Adrenal gland (tissue), 12 donors: ENCODE measurements around the gene SURF2. TPM values are rescaled to one million over a fixed set of nuclear protein-coding genes. Genes with fewer than 3 reads are reported as not detected.

Source experiments
- DNase-seq, 7 donors: peaks; one replicate each; pipeline ENCODE4 v3.0.0-alpha.2; 2019 to 2020
- H3K27ac ChIP-seq, 5 donors: fragments of 200-600 bp; sonication (generic) in 4 of 5; 1 replicate in 3 of 5; 2 replicates in 2 of 5; pipeline versions ENCODE4 v1.5.1 to v1.8.0; 2016 to 2020; ENCODE audit warnings: mild to moderate bottlenecking in 1 of 5
- H3K27me3 ChIP-seq: fragments of 200-600 bp; 2 replicates; pipeline ENCODE4 v1.8.0; 2021
- H3K36me3 ChIP-seq, 2 donors: fragments of 200-600 bp; replicated peaks in 1 of 2; 1 replicate in 1 of 2; 2 replicates in 1 of 2; pipeline versions ENCODE4 v1.5.1 to v1.8.0; 2018 to 2022
- H3K4me1 ChIP-seq, 2 donors: fragments of 200-600 bp; replicated peaks in 1 of 2; 1 replicate in 1 of 2; 2 replicates in 1 of 2; pipeline versions ENCODE4 v1.5.1 to v1.8.0; 2018 to 2021
- H3K4me3 ChIP-seq, 4 donors: fragments of 200-600 bp; sonication (generic) in 3 of 4; one replicate each; pipeline ENCODE4 v1.5.1; 2016 to 2018
- H3K9me3 ChIP-seq, 3 donors: fragments of 200-600 bp; sonication (generic) in 1 of 3; replicated peaks in 1 of 3; 1 replicate in 2 of 3; 2 replicates in 1 of 3; pipeline versions ENCODE4 v1.5.1 to v1.8.0; 2016 to 2021
- CTCF ChIP-seq, 6 experiments: fragments of 450-650 bp in 4 of 6; fragments of 200-600 bp in 2 of 6; sonication (generic) in 1 of 6; IDR thresholded peaks; 1 replicate in 5 of 6; 2 replicates in 1 of 6; pipeline versions ENCODE4 v1.5.1 to v1.8.0; 2016 to 2021; ENCODE audit warnings: antibody characterized with exemption in 6 of 6, mild to moderate bottlenecking in 2 of 6, moderate library complexity in 1 of 6
- POLR2A ChIP-seq, 2 donors: fragments of 450-650 bp; IDR thresholded peaks; one replicate each; pipeline ENCODE4 v1.6.1; 2017; ENCODE audit warnings: antibody characterized with exemption in 2 of 2, mild to moderate bottlenecking in 2 of 2, moderate library complexity in 1 of 2
- whole genome bisulfite sequencing, 4 donors: extraction: QIAGEN DNeasy Blood & Tissue Kit in 2 of 4; methylation state at CpG; one replicate each; pipeline versions ENCODE4 v1.1.5 to v1.1.7; 2013 to 2017; 5-methylcytosine and 5-hydroxymethylcytosine counted together
- intact Hi-C, 2 donors: fragments of 100-400 bp; cut with DNase I; formaldehyde crosslinking; loops; one replicate each; pipeline versions ENCODE4 v1.14.1 to v1.15.0; 2022 to 2023
- polyA plus RNA-seq, 3 donors: library from polyadenylated mRNA; stranded (reverse); fragments of 200-250 nt in 2 of 3; fragments of 350-450 nt in 1 of 3; fragmentation: Illumina TruSeq in 1 of 3; extraction: RNeasy Lipid Tissue Mini Kit (QIAGEN cat#74804) in 1 of 3; gene quantifications; one replicate each; pipeline ENCODE4 v1.2.3, GENCODE V29; 2013 to 2014
- total RNA-seq, 9 donors: library from RNA; depleted of rRNA in 4 of 9; stranded (reverse); fragments of >200 nt in 4 of 9; fragments of 120-200 nt in 1 of 9; fragmentation: NEBNext Ultra II Directional in 1 of 9; extraction: Animal tissue kit (Norgen Biotek cat#: 25700) in 1 of 9; gene quantifications; one replicate each; pipeline versions ENCODE4 v1.1.0 to v1.2.4, GENCODE V29; 2013 to 2023
- donor health status: healthy with polysubstance abuse.
- donor health status: Bipolar disorder and iron deficiency.
- donor health status: DM: yes; HTN: yes; CAD: no.
- donor health status: DM: no; HTN: no; CAD: no.
- donor health status: DM: no; HTN: no; CAD: no.
- donor health status: DM: yes; HTN: yes; CAD: no.

Gene SURF2
- total and polyA plus RNA-seq, 12 donors: 13.4 to 53.0 (median 23.4) TPM

GRCh38 chr9:133367221-133367620, 10.9 kb downstream of the SURF2 start:
- peaks cover 0 to 58% of the 10 kb centered on the region in 2 donors for H3K36me3 ChIP-seq
- no peaks in the 10 kb centered on the region for H3K9me3 ChIP-seq
- H3K27me3 ChIP-seq: no peaks in the 10 kb centered on the region
- H3K4me1 ChIP-seq: peaks cover 15 to 62% of the 10 kb centered on the region in 2 donors
- 76 to 91% (median 81%) methylated on average over 4 to 22 of the region's 22 CpGs for WGBS, 4 donors
- H3K27ac ChIP-seq: peak overlapping the region in 1 of 5 donors; percentile 63
- DNase-seq: peak in 2 of 7 donors; percentile 18 to 23
- no peak overlapping the region for H3K4me3 ChIP-seq
- intact Hi-C loops: no loop called here
- no peak for TF ChIP-seq POLR2A (IDR thresholded peaks at IDR 0.05)
- no peak for TF ChIP-seq CTCF (IDR thresholded peaks at IDR 0.05)

- intact Hi-C loops: no loop called here
- Histone ChIP-seq H3K4me3 (no peak overlapping the region), H3K4me1 (peaks cover 15 to 68% of the 10 kb centered on the region in 2 donors), H3K27me3 (no peaks in the 10 kb centered on the region), H3K36me3 (peaks cover 0 to 57% of the 10 kb centered on the region in 2 donors), H3K27ac (peak overlapping the region in 2 of 5 donors; percentile 63 to 69), H3K9me3 (no peaks in the 10 kb centered on the region)
- peak in 2 of 7 donors; percentile 19 to 79 for DNase-seq
- 53 to 72% (median 67%) methylated on average over 9 to 10 of the region's 10 CpGs for WGBS, 4 donors
- no peak for TF ChIP-seq CTCF (IDR thresholded peaks at IDR 0.05)
- TF ChIP-seq POLR2A (IDR thresholded peaks at IDR 0.05): no peak
Observed at GRCh38 chr9:133367778-133368177, 11.4 kb downstream of the SURF2 start.

- TF ChIP-seq CTCF (IDR thresholded peaks at IDR 0.05) (no peak), POLR2A (IDR thresholded peaks at IDR 0.05) (no peak)
- H3K36me3 ChIP-seq: peaks cover 0 to 57% of the 10 kb centered on the region in 2 donors
- peaks cover 15 to 71% of the 10 kb centered on the region in 2 donors for H3K4me1 ChIP-seq
- no peaks in the 10 kb centered on the region for H3K27me3 ChIP-seq
- no peaks in the 10 kb centered on the region for H3K9me3 ChIP-seq
- intact Hi-C loops: no loop called here
- peak overlapping the region in 2 of 5 donors; percentile 63 to 69 for H3K27ac ChIP-seq
- 52 to 59% (median 55%) methylated on average over 16 to 18 of the region's 18 CpGs for WGBS, 4 donors
- DNase-seq: peak in 2 of 7 donors; percentile 35 to 86
- no peak overlapping the region for H3K4me3 ChIP-seq
Observed at GRCh38 chr9:133368249-133368881, 12.0 kb downstream of the SURF2 start.

DNA sequence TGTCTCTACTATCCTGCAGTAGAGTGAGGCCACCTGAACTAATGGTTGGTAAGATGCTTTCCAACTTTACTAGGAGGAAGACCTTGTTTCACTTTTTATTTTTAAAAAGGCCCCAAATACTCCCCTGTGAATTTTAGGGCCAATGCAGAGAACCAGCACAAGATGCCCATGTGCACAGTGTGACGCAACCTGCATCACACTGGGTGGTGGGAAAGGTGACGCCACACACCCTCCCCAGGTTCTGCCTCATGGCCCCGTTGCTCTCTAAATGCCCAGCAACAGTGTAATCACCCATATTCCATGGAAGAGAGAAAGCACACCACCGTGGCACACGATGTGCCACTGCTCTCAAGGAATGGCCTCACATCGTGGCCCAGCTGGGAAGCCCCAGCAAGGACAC, 13.1 kb downstream of the SURF2 start:
- no peak for TF ChIP-seq POLR2A (IDR thresholded peaks at IDR 0.05)
- TF ChIP-seq CTCF (IDR thresholded peaks at IDR 0.05): no peak
- H3K36me3 ChIP-seq: peaks cover 0 to 49% of the 10 kb centered on the region in 2 donors

More for the DNA sequence above, 13.1 kb downstream of the SURF2 start:
- H3K27ac ChIP-seq: peak overlapping the region in 2 of 5 donors; percentile 63 to 69
- no peaks in the 10 kb centered on the region for H3K27me3 ChIP-seq
- 58 to 76% (median 67%) methylated on average over 6 of the region's 6 CpGs for WGBS, 4 donors
- intact Hi-C loops: no loop called here
- peaks cover 20 to 76% of the 10 kb centered on the region in 2 donors for H3K4me1 ChIP-seq
- no peak overlapping the region for H3K4me3 ChIP-seq
- no peaks in the 10 kb centered on the region for H3K9me3 ChIP-seq
- DNase-seq: no peak
